Fibroblast of villous mesenchyme (primary cell): ENCODE measurements around the gene HESX1. TPM values are rescaled to one million over a fixed set of nuclear protein-coding genes. Genes with fewer than 3 reads are reported as not detected.

Source experiments
- DNase-seq: peaks from one replicate; pipeline ENCODE4 v3.0.0-alpha.2; 2010; ENCODE audit warnings: low read depth
- H3K4me3 ChIP-seq: 2 replicates; pipeline ENCODE4 v1.5.1; 2011; ENCODE audit warnings: low read depth, mild to moderate bottlenecking, low read length
- total RNA-seq: library from RNA; depleted of rRNA; stranded (reverse); fragments of >200 nt; gene quantifications from 2 replicates; pipeline ENCODE4 v1.2.3, GENCODE V29; 2012
- TF ChIP-seq, protein P1 (sequence below): IDR thresholded peaks from 2 replicates; pipeline ENCODE4 v1.5.1; 2012; ENCODE audit warnings: low read depth, mild to moderate bottlenecking, low read length; ENCODE audit not compliant: insufficient read depth

The HESX1 gene
- total RNA-seq, 1 donor = not detected

DNA sequence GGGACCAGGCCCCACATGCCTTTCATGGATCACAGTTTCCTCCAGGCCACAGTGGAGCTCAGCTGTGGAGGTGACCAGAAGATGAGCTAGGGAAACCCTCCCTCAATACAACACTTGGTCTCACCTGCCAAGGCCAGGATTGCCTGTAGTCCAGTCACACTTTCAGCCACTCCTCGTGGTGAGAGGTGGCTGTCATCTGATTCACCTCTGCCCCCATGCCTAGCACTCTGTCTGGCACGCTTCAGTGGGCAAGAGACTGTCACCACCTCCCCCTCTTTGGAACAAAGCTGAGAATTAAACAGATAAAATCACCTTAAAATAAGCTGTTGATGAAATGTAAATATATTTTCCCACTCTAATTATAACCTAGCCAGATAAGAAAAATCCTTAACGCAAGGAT, 30.7 kb downstream of the HESX1 start:
- TF ChIP-seq, protein P1, sequence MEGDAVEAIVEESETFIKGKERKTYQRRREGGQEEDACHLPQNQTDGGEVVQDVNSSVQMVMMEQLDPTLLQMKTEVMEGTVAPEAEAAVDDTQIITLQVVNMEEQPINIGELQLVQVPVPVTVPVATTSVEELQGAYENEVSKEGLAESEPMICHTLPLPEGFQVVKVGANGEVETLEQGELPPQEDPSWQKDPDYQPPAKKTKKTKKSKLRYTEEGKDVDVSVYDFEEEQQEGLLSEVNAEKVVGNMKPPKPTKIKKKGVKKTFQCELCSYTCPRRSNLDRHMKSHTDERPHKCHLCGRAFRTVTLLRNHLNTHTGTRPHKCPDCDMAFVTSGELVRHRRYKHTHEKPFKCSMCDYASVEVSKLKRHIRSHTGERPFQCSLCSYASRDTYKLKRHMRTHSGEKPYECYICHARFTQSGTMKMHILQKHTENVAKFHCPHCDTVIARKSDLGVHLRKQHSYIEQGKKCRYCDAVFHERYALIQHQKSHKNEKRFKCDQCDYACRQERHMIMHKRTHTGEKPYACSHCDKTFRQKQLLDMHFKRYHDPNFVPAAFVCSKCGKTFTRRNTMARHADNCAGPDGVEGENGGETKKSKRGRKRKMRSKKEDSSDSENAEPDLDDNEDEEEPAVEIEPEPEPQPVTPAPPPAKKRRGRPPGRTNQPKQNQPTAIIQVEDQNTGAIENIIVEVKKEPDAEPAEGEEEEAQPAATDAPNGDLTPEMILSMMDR = no peak
- H3K4me3 ChIP-seq = no peak overlapping the region
- no peak for DNase-seq

DNA sequence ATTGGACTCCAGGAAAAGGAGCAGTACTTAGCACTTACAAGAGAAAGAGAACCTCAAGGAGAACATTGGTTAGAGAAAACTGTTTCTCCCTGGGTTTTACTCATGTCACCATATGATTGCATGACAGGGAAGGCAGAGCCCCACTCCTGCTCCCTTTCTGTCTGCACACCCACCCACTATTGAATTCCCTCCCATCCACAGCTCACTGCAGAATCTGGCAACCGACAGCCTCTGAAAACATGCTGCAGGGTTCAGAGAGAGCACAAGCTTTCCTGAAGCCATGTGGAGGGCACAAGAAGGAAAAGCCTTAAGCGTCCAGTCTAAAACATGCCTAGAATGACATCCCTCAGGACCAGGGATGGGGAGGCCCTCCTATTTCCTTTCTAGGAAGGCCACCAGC, 31.6 kb downstream of the HESX1 start:
- TF ChIP-seq, protein P1 = no peak
- no peak overlapping the region for H3K4me3 ChIP-seq

GRCh38 chr3:57166660-57167059, 33.1 kb downstream of the HESX1 start:
- TF ChIP-seq, protein P1 = no peak
- no peak overlapping the region for H3K4me3 ChIP-seq
- DNase-seq = no peak

More for the DNA sequence above, 31.6 kb downstream of the HESX1 start:
- no peak for DNase-seq

- DNase-seq = no peak
- TF ChIP-seq, protein P1 = no peak
- H3K4me3 ChIP-seq = no peak overlapping the region
These were observed 34.1 kb downstream of the HESX1 start for GRCh38 chr3:57165641-57166040.

DNA sequence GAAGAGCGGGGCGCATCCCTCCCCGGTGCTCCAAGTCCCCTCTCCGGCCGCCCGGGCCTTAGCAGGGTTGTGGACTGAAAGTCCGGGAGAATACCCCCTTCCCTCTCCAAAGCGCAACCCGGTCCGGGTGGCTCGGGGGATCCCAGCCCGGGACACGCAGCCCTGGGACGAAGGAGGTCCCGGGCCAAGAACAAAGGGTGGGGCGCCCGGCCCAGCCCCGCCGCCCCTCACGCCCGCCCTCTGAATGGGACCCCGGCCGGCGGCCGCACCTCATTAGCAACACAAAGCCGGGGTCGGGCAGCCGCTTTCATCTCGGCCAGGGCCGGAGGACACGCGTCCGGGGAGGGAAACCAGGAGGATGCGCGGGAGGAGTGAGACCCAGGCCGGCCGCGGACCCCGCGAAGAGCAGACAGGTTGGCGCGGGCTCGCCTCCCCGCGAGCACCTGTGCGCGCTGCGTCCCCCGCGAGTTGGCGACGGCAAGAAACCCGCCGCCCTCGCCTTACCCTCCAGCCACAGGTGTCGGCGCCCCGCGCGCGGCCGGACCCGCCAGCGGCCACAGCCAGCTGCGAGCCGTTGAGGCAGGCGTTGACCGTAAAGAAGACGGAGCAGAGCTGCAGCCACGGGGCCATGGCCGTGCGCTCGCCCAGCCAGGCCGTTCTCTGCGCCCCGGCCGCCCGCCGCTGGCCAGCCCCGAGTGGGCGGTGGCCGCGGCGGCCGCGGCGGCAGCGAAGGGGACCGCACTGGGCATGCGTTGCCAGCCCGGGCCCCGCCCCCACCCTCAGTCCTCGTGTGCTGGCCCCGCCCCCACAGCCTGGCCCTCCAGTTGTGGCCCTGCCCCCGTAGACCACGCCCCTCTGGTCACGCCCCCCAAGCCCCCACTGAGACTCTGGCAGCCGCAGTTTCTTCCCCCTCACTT, 34.9 kb downstream of the HESX1 start, which contains the start of gene IL17RD:
Gene IL17RD (minus strand): TSS at position 697 of the 917 bp plus-strand sequence. CDS start 67 bp downstream, at position 630.
- TF ChIP-seq, protein P1 = no peak
- DNase-seq = peak; percentile 71

GRCh38 chr3:57164217-57164656, 35.5 kb downstream of the HESX1 start:
- TF ChIP-seq, protein P1 = no peak
- no peak for DNase-seq
- peak overlapping the region; percentile 62 for H3K4me3 ChIP-seq

More for the DNA sequence above, 34.9 kb downstream of the HESX1 start, which contains the start of gene IL17RD:
- H3K4me3 ChIP-seq = peak within 1 kb of the TSS; percentile 62

DNA sequence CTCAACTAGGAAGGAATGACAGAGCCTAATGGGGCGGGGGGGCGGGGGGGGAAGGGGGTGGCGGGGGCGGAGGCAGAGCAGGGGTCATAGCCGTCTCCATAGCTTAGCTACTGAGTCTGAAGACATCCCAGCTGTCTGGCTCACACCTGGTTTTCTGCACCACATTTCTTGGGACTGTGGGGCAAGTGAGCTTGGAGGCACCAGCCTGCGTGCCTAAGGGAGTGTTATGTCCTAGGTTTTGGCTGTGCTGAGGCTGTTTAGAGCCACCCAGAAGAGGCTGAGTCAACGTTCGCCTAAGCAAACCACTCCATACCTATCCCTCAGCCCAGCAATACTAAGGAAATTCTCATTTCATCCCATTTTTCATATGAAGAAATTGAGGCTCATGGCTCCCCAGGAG, 36.0 kb downstream of the HESX1 start:
- no peak overlapping the region for H3K4me3 ChIP-seq
- no peak for DNase-seq

More for the DNA sequence above, 36.0 kb downstream of the HESX1 start:
- TF ChIP-seq, protein P1 = no peak
